Suprapubic skin (tissue), 3 donors: ENCODE data around the gene NAALADL2.

Source experiments
- CTCF ChIP-seq, 2 donors: fragments of 200-600 bp in 1 of 2; fragments of 450-650 bp in 1 of 2; sonication (generic) in 1 of 2; IDR thresholded peaks; one replicate each; pipeline ENCODE4 v1.5.1; 2016 to 2019; ENCODE audit warnings: antibody characterized with exemption in 2 of 2, mild to moderate bottlenecking in 1 of 2, moderate library complexity in 1 of 2
- POLR2A ChIP-seq, 2 donors: fragments of 450-650 bp; IDR thresholded peaks; one replicate each; pipeline ENCODE4 v1.6.1; 2017; ENCODE audit warnings: antibody characterized with exemption in 2 of 2, mild to moderate bottlenecking in 2 of 2, moderate library complexity in 2 of 2

DNA sequence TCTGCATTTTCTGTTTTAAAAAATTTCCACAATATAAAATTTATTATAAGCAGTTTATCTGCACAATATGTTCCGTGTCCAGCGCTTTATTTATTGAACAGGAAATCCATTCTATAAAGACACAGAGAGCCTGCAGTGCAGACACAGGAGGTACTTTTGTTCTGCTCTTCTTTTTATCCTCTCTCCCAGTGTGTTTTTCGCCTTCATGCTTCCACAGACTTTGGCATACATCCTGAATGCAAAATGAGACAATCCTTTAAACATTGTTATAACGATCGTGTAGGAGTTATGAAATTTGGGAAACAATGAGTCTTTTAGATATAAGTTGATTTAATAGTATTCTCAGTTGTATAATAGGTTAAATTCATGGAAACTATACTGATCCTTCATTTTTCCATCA lies 749.2 kb downstream of the NAALADL2 start:
- TF ChIP-seq CTCF (IDR thresholded peaks at IDR 0.05) (no peak), POLR2A (IDR thresholded peaks at IDR 0.05) (no peak)
